H1 (cell line): ENCODE data around the gene LTO1. TPM values are rescaled to one million over a fixed set of nuclear protein-coding genes. Genes with fewer than 3 reads are reported as not detected.
A peak's percentile ranks its signal among the peaks of the same experiment; 100 is the strongest.

Source experiments
- CTCF ChIA-PET: fragments of 300-600 bp; sonication (Branson Sonifier 250); formaldehyde crosslinking; loops from one replicate; lab custom pipeline; 2021; ENCODE audit not compliant: partially characterized antibody; lab: Charles Lee
- POLR2A ChIA-PET: fragments of 300-600 bp; sonication (Branson Sonifier 250); formaldehyde crosslinking; loops from one replicate; lab custom pipeline; 2021; ENCODE audit warnings: inconsistent platforms; ENCODE audit not compliant: partially characterized antibody; lab: Charles Lee
- DNase-seq, 2 experiments: peaks; one replicate each; pipeline versions ENCODE4 v3.0.0 to v3.0.0-alpha.2; 2010 to 2022; ENCODE audit warnings: low spot score in 2 of 2, low read depth in 1 of 2, mixed read lengths in 1 of 2
- FAIRE-seq: peaks from 2 replicates; lab custom pipeline; 2011; peaks lifted over from hg19 to GRCh38; lab: Jason Lieb, UNC
- H2AFZ ChIP-seq: 2 replicates; pipeline ENCODE4 v1.8.1; 2012; ENCODE audit warnings: low read length, inconsistent platforms
- H2AK5ac ChIP-seq: 2 replicates; pipeline ENCODE4 v1.6.1; 2013; ENCODE audit warnings: low read depth, low read length
- H2BK120ac ChIP-seq: replicated peaks from 2 replicates; pipeline ENCODE3; 2013; ENCODE audit warnings: low read depth, low read length, inconsistent platforms
- H2BK12ac ChIP-seq: 2 replicates; pipeline ENCODE4 v1.6.1; 2013; ENCODE audit warnings: low read depth, low read length
- H2BK15ac ChIP-seq: 2 replicates; pipeline ENCODE4 v1.6.1; 2013; ENCODE audit warnings: low read length
- H2BK20ac ChIP-seq: 2 replicates; pipeline ENCODE4 v1.6.1; 2013; ENCODE audit warnings: low read length
- H2BK5ac ChIP-seq: 2 replicates; pipeline ENCODE4 v1.6.1; 2013; ENCODE audit warnings: low read depth, low read length
- H3K14ac ChIP-seq: 2 replicates; pipeline ENCODE4 v1.6.1; 2013; ENCODE audit warnings: inconsistent platforms; ENCODE audit not compliant: insufficient read length
- H3K18ac ChIP-seq: 2 replicates; pipeline ENCODE4 v1.6.1; 2013; ENCODE audit warnings: low read length; ENCODE audit errors: extremely low read depth
- H3K23ac ChIP-seq: 2 replicates; pipeline ENCODE4 v1.6.1; 2013; ENCODE audit warnings: inconsistent platforms; ENCODE audit not compliant: insufficient read length
- H3K23me2 ChIP-seq: 2 replicates; pipeline ENCODE4 v1.6.1; 2013; ENCODE audit warnings: low read depth, low read length
- H3K27ac ChIP-seq: 2 replicates; pipeline ENCODE4 v1.6.1; 2011; ENCODE audit warnings: low read depth, low read length, inconsistent platforms
- H3K27me3 ChIP-seq, 4 experiments: replicated peaks in 1 of 4; 1 replicate in 1 of 4; 2 replicates in 3 of 4; pipeline versions ENCODE4 v1.6.1 to v1.8.1; 2011 to 2013; ENCODE audit warnings: low read length in 3 of 4, mild to moderate bottlenecking in 3 of 4, inconsistent platforms in 2 of 4, mixed read lengths in 2 of 4, moderate library complexity in 1 of 4; ENCODE audit not compliant: control insufficient read depth in 3 of 4, insufficient read depth in 3 of 4; ENCODE audit errors: extremely low read depth in 1 of 4
- H3K36me3 ChIP-seq, 4 experiments: 2 replicates each; pipeline versions ENCODE4 v1.6.1 to v1.8.1; 2011 to 2013; ENCODE audit warnings: mild to moderate bottlenecking in 4 of 4, low read length in 3 of 4, moderate library complexity in 2 of 4, control low read depth in 1 of 4, inconsistent platforms in 1 of 4; ENCODE audit not compliant: insufficient read depth in 4 of 4, control insufficient read depth in 2 of 4
- H3K4ac ChIP-seq: replicated peaks from 2 replicates; pipeline ENCODE3; 2013; ENCODE audit warnings: low read length, low read depth, mixed read lengths, inconsistent platforms; ENCODE audit not compliant: insufficient read length
- H3K4me1 ChIP-seq, 4 experiments: replicated peaks in 1 of 4; 1 replicate in 1 of 4; 2 replicates in 3 of 4; pipeline versions ENCODE4 v1.6.1 to v1.8.1; 2011 to 2013; ENCODE audit warnings: low read length in 3 of 4, inconsistent platforms in 2 of 4, mixed read lengths in 1 of 4; ENCODE audit not compliant: insufficient read depth in 4 of 4, control insufficient read depth in 3 of 4
- H3K4me2 ChIP-seq, 2 experiments: 2 replicates each; pipeline versions ENCODE4 v1.6.1 to v1.8.1; 2011 to 2013; ENCODE audit warnings: low read depth in 2 of 2, low read length in 2 of 2, control low read depth in 1 of 2, inconsistent platforms in 1 of 2, mild to moderate bottlenecking in 1 of 2; ENCODE audit not compliant: insufficient read depth in 1 of 2
- H3K4me3 ChIP-seq, 4 experiments: fragments of 200-600, 300-600 bp in 1 of 4; sonication (generic), shearing (Covaris generic), sonication (Bioruptor Twin) in 1 of 4; 2 replicates each; pipeline versions ENCODE4 v1.5.1 to v1.8.1; 2011 to 2016; ENCODE audit warnings: low read length in 4 of 4, low read depth in 3 of 4, control low read depth in 2 of 4, inconsistent platforms in 2 of 4, mild to moderate bottlenecking in 2 of 4, mixed read lengths in 1 of 4, moderate library complexity in 1 of 4; ENCODE audit not compliant: insufficient read depth in 2 of 4; ENCODE audit errors: extremely low read depth in 1 of 4
- H3K56ac ChIP-seq: replicated peaks from 2 replicates; pipeline ENCODE3; 2013; ENCODE audit warnings: low read depth, mild to moderate bottlenecking, mixed read lengths, low read length, inconsistent platforms; ENCODE audit not compliant: insufficient read length
- H3K79me1 ChIP-seq: 2 replicates; pipeline ENCODE4 v1.6.1; 2013; ENCODE audit warnings: low read depth, low read length, control low read depth
- H3K79me2 ChIP-seq, 2 experiments: 2 replicates each; pipeline versions ENCODE4 v1.6.1 to v1.8.1; 2012 to 2013; ENCODE audit warnings: low read length in 2 of 2, mild to moderate bottlenecking in 2 of 2, inconsistent platforms in 1 of 2; ENCODE audit not compliant: insufficient read depth in 2 of 2, control insufficient read depth in 1 of 2
- H3K9ac ChIP-seq, 4 experiments: replicated peaks in 1 of 4; 1 replicate in 1 of 4; 2 replicates in 3 of 4; pipeline versions ENCODE4 v1.6.1 to v1.8.1; 2011 to 2013; ENCODE audit warnings: low read depth in 3 of 4, low read length in 3 of 4, control low read depth in 2 of 4, mild to moderate bottlenecking in 2 of 4, moderate library complexity in 2 of 4, inconsistent platforms in 1 of 4; ENCODE audit errors: extremely low read depth in 1 of 4
- H3K9me3 ChIP-seq, 2 experiments: 2 replicates each; pipeline versions ENCODE4 v1.6.1 to v1.8.1; 2012 to 2013; ENCODE audit warnings: mild to moderate bottlenecking in 2 of 2, moderate library complexity in 2 of 2, control low read depth in 1 of 2, inconsistent platforms in 1 of 2, low read depth in 1 of 2, low read length in 1 of 2, mixed read lengths in 1 of 2; ENCODE audit not compliant: insufficient read depth in 2 of 2
- H4K20me1 ChIP-seq, 2 experiments: replicated peaks in 1 of 2; 2 replicates each; pipeline versions ENCODE3 to v1.8.1; 2011 to 2013; ENCODE audit warnings: inconsistent platforms in 2 of 2, low read length in 2 of 2, mild to moderate bottlenecking in 1 of 2; ENCODE audit not compliant: insufficient read depth in 2 of 2, control insufficient read depth in 1 of 2
- H4K5ac ChIP-seq: 2 replicates; pipeline ENCODE4 v1.6.1; 2013; ENCODE audit warnings: low read length, low read depth, mixed read lengths, inconsistent platforms; ENCODE audit not compliant: insufficient read length
- H4K8ac ChIP-seq: 2 replicates; pipeline ENCODE4 v1.8.0; 2013; ENCODE audit warnings: mild to moderate bottlenecking, moderate library complexity, low read length, inconsistent platforms; ENCODE audit not compliant: insufficient read depth; ENCODE audit errors: extremely low read depth
- H4K91ac ChIP-seq: replicated peaks from 2 replicates; pipeline ENCODE3; 2013; ENCODE audit warnings: low read length, mixed read lengths, inconsistent platforms; ENCODE audit not compliant: insufficient read length
- KDM5A ChIP-seq: fragments of 200-600 bp; IDR thresholded peaks from 2 replicates; pipeline ENCODE4 v1.7.1; 2012; ENCODE audit warnings: mild to moderate bottlenecking, low read length, inconsistent platforms, mixed read lengths
- NRF1 ChIP-seq: IDR thresholded peaks from 2 replicates; pipeline ENCODE4 v1.6.1; 2011; ENCODE audit warnings: mild to moderate bottlenecking, low read depth, low read length, improper control_type of control experiment
- POLR2AphosphoS5 ChIP-seq: IDR thresholded peaks from 2 replicates; pipeline ENCODE4 v1.6.1; 2011; ENCODE audit warnings: low read depth, low read length
- TBP ChIP-seq: IDR thresholded peaks from 2 replicates; pipeline ENCODE4 v1.6.1; 2011; ENCODE audit warnings: low read depth, low read length, improper control_type of control experiment
- WGBS, 2 experiments: shearing (Covaris generic) in 1 of 2; methylation state at CpG; one replicate each; pipeline versions ENCODE4 v1.1.6 to v1.1.7; 2013 to 2015; ENCODE audit warnings: low lambda C conversion rate in 2 of 2, mixed read lengths in 2 of 2, inconsistent platforms in 1 of 2, low coverage in 1 of 2, missing lambda C conversion rate in 1 of 2; ENCODE audit not compliant: insufficient replicate concordance in 2 of 2, insufficient coverage in 1 of 2, insufficient read length in 1 of 2; ENCODE audit errors: extremely low coverage in 1 of 2, missing lambda C conversion rate in 1 of 2; 5-methylcytosine and 5-hydroxymethylcytosine counted together
- polyA plus RNA-seq, 7 experiments: library from polyadenylated mRNA; depleted of rRNA in 3 of 7; stranded (reverse) in 5 of 7; unstranded in 2 of 7; fragments of >200 nt in 5 of 7; fragments of 200-250 nt in 2 of 7; gene quantifications; 1 replicate in 5 of 7; 2 replicates in 1 of 7; 4 replicates in 1 of 7; pipeline versions ENCODE4 v1.2.1 to v1.2.3, GENCODE V29; 2011 to 2013; ENCODE audit warnings: missing spikeins in 2 of 7, mixed read lengths in 2 of 7
- total RNA-seq: library from RNA; stranded (reverse); fragmentation: NEBNext Ultra II Directional; extraction: Animal tissue kit (Norgen Biotek cat#: 25700); gene quantifications from 2 replicates; pipeline ENCODE4 v1.2.1, GENCODE V29; 2021

The LTO1 gene
- total and polyA plus RNA-seq, 2 of the 8 experiments (the other 6 are each of a cell fraction or from before 2014, with no cell fraction given), result 15.4 to 21.3 TPM

DNA sequence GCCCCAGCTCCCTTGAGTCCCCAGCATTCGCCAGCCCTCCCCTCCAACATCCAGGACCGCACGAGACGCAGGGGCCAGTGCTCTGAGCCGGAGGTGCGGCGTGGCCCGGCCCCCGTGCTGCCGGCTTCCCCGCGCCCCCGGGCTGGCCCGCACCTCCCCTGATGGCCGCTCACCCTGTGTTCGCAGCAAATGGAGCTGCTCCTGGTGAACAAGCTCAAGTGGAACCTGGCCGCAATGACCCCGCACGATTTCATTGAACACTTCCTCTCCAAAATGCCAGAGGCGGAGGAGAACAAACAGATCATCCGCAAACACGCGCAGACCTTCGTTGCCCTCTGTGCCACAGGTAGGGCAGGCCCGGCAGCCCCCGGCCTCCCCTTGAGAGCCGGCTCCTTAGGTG lies 31.5 kb downstream of the LTO1 start:
- no peak overlapping the region for H3K14ac ChIP-seq
- H3K4ac ChIP-seq, result no peak overlapping the region
- peaks cover 0 to 6% (median 2%) of the 10 kb centered on the region in 4 experiments; a peak in 1 of 7 replicates for H3K27me3 ChIP-seq
- H3K4me2 ChIP-seq, result peak overlapping the region; percentile 0 to 92; a peak in 2 of 4 replicates
- H3K23ac ChIP-seq, result no peak overlapping the region
- peaks cover 0 to 9% (median 5%) of the 10 kb centered on the region in 4 experiments; a peak in 5 of 7 replicates for H3K4me1 ChIP-seq
- H3K9me3 ChIP-seq, result no peaks in the 10 kb centered on the region
- 84% methylated on average over 25 of the region's 27 CpGs; no CpG with 5 or more reads in 1 of the 2 experiments for WGBS, 2 experiments
- DNase-seq (no peak), FAIRE-seq (no peak)
- peaks cover 13% of the 10 kb centered on the region; the same call in 1 of the 2 replicates for H3K23me2 ChIP-seq
- H2BK5ac ChIP-seq, result no peak overlapping the region
- no peak overlapping the region for H4K91ac ChIP-seq
- POLR2A ChIA-PET, result interaction anchor here (0.6 to 13.2 kb wide), 12 partner anchors 9 to 427 kb away, joined by 3 to 197 read pairs (median 5); partner anchors contain the start of gene MYEOV
- no peak overlapping the region for H2BK120ac ChIP-seq
- peaks cover 15 to 25% of the 10 kb centered on the region in 2 experiments for H4K20me1 ChIP-seq
- peaks cover 0 to 34% of the 10 kb centered on the region in 2 experiments; a peak in 2 of 4 replicates for H3K79me2 ChIP-seq
- peak overlapping the region in 1 of 4 experiments; percentile 97; a peak in 1 of 8 replicates for H3K4me3 ChIP-seq
- CTCF ChIA-PET, result interaction anchor here (0.7 to 5.5 kb wide), 31 partner anchors 10 to 551 kb away, joined by 3 to 36 read pairs (median 5); partner anchors contain the start of gene MYEOV
- no peak overlapping the region for H2BK12ac ChIP-seq
- H2AFZ ChIP-seq, result no peak overlapping the region
- TF ChIP-seq NRF1, result no peak
- TF ChIP-seq TBP, result no peak
- TF ChIP-seq POLR2AphosphoS5, result 0 out of 2 replicates have a peak, but pooled peaks have one; percentile 28
- 0 out of 2 replicates have a peak, but pooled peaks have one; percentile 0 for TF ChIP-seq KDM5A
- peak overlapping the region; percentile 76 for H4K8ac ChIP-seq
- H3K79me1 ChIP-seq, result peaks cover 6% of the 10 kb centered on the region
- H3K56ac ChIP-seq, result no peak overlapping the region
- no peak overlapping the region for H3K9ac ChIP-seq
- no peak overlapping the region; the same call in 1 of the 2 replicates for H3K18ac ChIP-seq
- H3K27ac ChIP-seq, result no peak overlapping the region
- H4K5ac ChIP-seq, result no peak overlapping the region
- no peak overlapping the region for H2BK15ac ChIP-seq
- H2AK5ac ChIP-seq, result 0 out of 2 replicates have a peak overlapping the region, but pooled peaks have one; percentile 13
- no peak overlapping the region for H2BK20ac ChIP-seq
- H3K36me3 ChIP-seq, result peaks cover 18 to 46% (median 33%) of the 10 kb centered on the region in 4 experiments; a peak in 7 of 8 replicates
